ENCODE results near the gene CELF2. TPM values are rescaled to one million over a fixed set of nuclear protein-coding genes. Genes with fewer than 3 reads are reported as not detected.

Gene CELF2
- total RNA-seq, 4 donors from 2014 or later: 106 to 127 (median 120) TPM

DNA sequence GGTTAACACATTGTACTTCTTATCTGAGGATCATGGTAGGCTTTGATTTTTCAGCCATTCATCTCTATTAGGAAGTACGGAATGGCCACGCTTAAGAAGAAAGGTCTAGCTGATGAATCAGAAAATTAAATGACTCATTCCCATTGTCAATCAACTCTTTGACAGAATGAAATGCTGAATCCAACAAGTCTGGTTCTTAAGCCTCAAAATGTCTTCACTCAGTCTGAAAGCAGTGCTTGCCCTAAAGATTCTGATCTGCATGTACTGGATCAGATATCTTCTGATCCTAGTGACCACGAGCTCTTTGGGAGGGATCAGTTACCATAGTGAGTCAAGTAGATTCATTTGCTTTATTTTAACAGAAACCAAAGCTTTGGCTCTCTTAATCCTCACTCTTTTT lies 5.7 kb upstream of the CELF2 start:
- Histone ChIP-seq H3K27me3 (no peaks in the 10 kb centered on the region), H3K9me3 (no peaks in the 10 kb centered on the region), H3K4me1 (peaks cover 0 to 50% (median 10%) of the 10 kb centered on the region in 4 donors), H3K27ac (peak overlapping the region; percentile 46 to 98 (median 70)), H3K36me3 (no peaks in the 10 kb centered on the region), H3K4me3 (no peak overlapping the region)
- TF ChIP-seq POLR2A (IDR thresholded peaks at IDR 0.05) (no peak), EP300 (IDR thresholded peaks at IDR 0.05) (peak in 1 of 2 donors; percentile 29)
- TF ChIP-seq, protein P1, sequence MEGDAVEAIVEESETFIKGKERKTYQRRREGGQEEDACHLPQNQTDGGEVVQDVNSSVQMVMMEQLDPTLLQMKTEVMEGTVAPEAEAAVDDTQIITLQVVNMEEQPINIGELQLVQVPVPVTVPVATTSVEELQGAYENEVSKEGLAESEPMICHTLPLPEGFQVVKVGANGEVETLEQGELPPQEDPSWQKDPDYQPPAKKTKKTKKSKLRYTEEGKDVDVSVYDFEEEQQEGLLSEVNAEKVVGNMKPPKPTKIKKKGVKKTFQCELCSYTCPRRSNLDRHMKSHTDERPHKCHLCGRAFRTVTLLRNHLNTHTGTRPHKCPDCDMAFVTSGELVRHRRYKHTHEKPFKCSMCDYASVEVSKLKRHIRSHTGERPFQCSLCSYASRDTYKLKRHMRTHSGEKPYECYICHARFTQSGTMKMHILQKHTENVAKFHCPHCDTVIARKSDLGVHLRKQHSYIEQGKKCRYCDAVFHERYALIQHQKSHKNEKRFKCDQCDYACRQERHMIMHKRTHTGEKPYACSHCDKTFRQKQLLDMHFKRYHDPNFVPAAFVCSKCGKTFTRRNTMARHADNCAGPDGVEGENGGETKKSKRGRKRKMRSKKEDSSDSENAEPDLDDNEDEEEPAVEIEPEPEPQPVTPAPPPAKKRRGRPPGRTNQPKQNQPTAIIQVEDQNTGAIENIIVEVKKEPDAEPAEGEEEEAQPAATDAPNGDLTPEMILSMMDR (IDR thresholded peaks at IDR 0.05): no peak
- WGBS, 2 donors: 39% methylated on average over 3 of the region's 3 CpGs
- no peak for DNase-seq (ENCODE audit: low spot score in 2 of 2)

DNA sequence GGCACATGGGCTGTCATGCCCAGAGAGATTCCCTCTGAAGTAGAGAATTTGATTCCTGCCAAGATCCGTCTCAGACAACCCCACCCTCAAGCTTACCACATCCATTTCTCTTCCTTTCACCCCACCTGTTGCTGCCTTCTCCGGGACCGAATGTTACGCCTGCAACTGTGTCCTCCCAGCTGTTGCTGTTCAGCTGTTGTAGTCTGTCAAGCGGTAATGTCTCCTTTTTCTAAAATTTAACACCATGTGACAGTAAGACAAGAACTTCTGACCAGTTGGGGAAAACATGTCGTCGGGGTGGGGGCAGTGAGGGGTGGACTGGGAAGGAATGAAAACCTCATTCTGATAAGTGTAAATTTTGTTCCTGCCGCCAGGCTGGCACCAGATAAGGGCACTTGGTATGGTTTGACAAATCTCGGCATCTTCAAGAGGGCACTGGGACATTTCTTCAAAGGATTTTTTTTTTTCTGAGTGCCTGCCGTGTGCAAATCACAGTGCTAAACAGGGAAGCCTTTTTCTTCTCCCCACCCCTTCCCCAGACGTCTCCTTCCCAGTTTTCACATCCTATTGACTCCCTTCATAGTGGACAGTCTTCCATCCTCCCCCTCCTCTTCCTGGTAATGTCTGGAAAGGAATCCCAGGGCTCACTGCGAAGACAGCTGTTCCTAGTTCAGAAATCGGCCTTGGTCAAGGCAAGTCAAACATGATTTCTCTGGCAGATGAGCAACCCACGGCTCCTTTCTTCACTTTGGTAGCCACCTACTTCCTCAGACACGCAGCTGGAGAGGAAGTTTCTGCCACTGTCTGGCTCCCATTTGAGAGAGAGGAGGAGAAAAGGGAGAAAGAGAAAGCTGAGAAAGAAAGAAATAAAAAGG lies 5.0 kb upstream of the CELF2 start:
- no peak overlapping the region for H3K4me3 ChIP-seq
- TF ChIP-seq, protein P1 (IDR thresholded peaks at IDR 0.05): no peak
- TF ChIP-seq POLR2A (IDR thresholded peaks at IDR 0.05): peak in 1 of 2 donors; percentile 5
- H3K36me3 ChIP-seq: no peaks in the 10 kb centered on the region
- H3K4me1 ChIP-seq: peaks cover 0 to 55% (median 10%) of the 10 kb centered on the region in 4 donors
- no peaks in the 10 kb centered on the region for H3K9me3 ChIP-seq
- WGBS, 2 donors: 46 to 54% methylated on average over 15 of the region's 15 CpGs
- peak overlapping the region; percentile 46 to 98 (median 70) for H3K27ac ChIP-seq
- DNase-seq (ENCODE audit: low spot score in 2 of 2): no peak
- no peaks in the 10 kb centered on the region for H3K27me3 ChIP-seq

DNA sequence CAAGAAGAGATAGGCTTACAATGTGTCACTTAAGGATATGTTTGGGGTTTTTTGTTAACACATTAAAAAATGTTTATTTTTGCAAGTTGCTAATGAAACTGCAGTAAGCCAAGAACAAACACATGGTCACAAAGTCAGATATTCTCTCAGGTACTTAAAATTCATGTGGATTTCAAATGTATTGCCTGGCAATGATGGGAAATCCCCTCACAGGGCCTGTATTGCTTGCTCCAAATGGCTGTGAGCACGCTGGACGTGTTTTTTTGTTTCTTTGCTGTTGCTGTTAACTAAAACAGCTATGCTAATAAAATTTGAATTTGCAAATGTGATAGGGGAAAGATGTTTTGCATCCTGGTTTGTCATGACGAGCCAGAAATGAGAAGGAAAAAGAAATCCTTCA lies 3.8 kb upstream of the CELF2 start:
- Histone ChIP-seq H3K9me3 (no peaks in the 10 kb centered on the region), H3K4me3 (no peak overlapping the region), H3K27me3 (no peaks in the 10 kb centered on the region), H3K36me3 (no peaks in the 10 kb centered on the region), H3K27ac (peak overlapping the region; percentile 46 to 98 (median 74)), H3K4me1 (peaks cover 0 to 55% (median 10%) of the 10 kb centered on the region in 4 donors)
- TF ChIP-seq POLR2A (IDR thresholded peaks at IDR 0.05): no peak
- TF ChIP-seq EP300 (IDR thresholded peaks at IDR 0.05): no peak
- TF ChIP-seq, protein P1 (IDR thresholded peaks at IDR 0.05): no peak
- WGBS, 2 donors: 65 to 75% methylated on average over 3 of the region's 3 CpGs
- no peak for DNase-seq (ENCODE audit: low spot score in 2 of 2)

DNA sequence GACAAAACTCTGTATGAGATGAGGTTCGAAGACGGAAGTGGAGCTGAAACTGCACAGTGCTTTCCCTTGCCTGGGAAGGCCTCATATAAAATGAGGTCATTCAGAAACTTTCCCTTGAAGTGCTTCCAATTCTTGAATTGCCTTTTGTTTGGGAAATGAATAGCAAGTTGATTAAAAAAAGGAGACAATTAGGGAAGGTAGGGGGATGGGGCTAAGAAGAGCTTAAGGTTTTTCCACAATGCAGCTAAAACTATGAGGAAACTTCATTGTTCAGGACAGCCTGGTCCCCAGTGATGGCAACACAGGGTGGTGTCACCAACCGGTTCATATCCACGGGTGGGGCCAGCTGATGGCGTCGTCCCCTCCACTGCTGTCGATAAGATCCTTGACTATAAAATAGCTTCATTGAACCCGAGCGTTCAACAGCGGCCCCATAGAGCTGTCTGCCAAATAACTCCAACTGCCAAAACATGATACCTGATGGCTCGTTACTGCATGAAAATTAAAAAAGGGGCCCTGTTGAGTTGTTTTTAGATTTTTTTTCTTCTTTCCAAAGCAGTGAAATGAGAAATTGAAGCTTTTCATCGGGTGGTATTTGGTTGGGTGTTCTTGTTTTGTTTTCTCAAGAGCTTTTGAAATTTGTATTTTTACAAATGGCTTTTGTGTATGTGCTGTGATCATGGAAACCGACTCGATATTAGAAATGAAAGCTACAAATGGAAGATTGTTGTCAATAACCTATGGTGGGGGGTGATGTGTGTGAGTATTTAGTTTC lies 2.8 kb upstream of the CELF2 start:
- 39 to 46% methylated on average over 14 of the region's 14 CpGs for WGBS, 2 donors
- Histone ChIP-seq H3K27ac (peak overlapping the region; percentile 46 to 98 (median 92)), H3K4me1 (peaks cover 0 to 58% (median 10%) of the 10 kb centered on the region in 4 donors), H3K9me3 (no peaks in the 10 kb centered on the region), H3K27me3 (no peaks in the 10 kb centered on the region), H3K36me3 (no peaks in the 10 kb centered on the region), H3K4me3 (peak overlapping the region in 1 of 4 donors; percentile 13)
- TF ChIP-seq, protein P1 (IDR thresholded peaks at IDR 0.05): no peak
- peak in 1 of 2 donors; percentile 61 for TF ChIP-seq EP300 (IDR thresholded peaks at IDR 0.05)
- no peak for DNase-seq (ENCODE audit: low spot score in 2 of 2)
